Activated gamma-delta T cell (primary cell): ENCODE results near the gene TMEM240.
"Not testable (repeated sequence)": the region's sequence is repeated elsewhere in the genome, so short reads cannot be mapped to it uniquely, and the experiment has no call there.

Experiments
- DNase-seq: peaks from one replicate; lab custom pipeline; 2025; lab: John Stamatoyannopoulos, UW

TMEM240 gene

GRCh38 chr1:1524750-1525383 is 15.6 kb downstream of the TMEM240 start:
- not testable (repeated sequence) for DNase-seq

GRCh38 chr1:1523651-1524050 is 16.8 kb downstream of the TMEM240 start:
- not testable (repeated sequence) for DNase-seq

GRCh38 chr1:1523226-1523625 is 17.2 kb downstream of the TMEM240 start:
- DNase-seq, result not testable (repeated sequence)

GRCh38 chr1:1522536-1522935 is 17.9 kb downstream of the TMEM240 start:
- DNase-seq, result not testable (repeated sequence)

GRCh38 chr1:1521331-1521730 is 19.1 kb downstream of the TMEM240 start:
- no peak for DNase-seq

GRCh38 chr1:1519805-1520505 is 20.5 kb downstream of the TMEM240 start:
- not testable (repeated sequence) for DNase-seq

- not testable (repeated sequence) for DNase-seq
These were observed 21.8 kb downstream of the TMEM240 start for GRCh38 chr1:1518621-1519007.

- no peak for DNase-seq
These were observed 22.3 kb downstream of the TMEM240 start for GRCh38 chr1:1517973-1518620.

- DNase-seq, result not testable (repeated sequence)
These were observed 23.5 kb downstream of the TMEM240 start for GRCh38 chr1:1516923-1517322.

- DNase-seq, result not testable (repeated sequence)
These were observed 26.0 kb downstream of the TMEM240 start for GRCh38 chr1:1514376-1514775.

- not testable (repeated sequence) for DNase-seq
These were observed 26.7 kb downstream of the TMEM240 start for GRCh38 chr1:1513675-1514074.

- peak; percentile 30 for DNase-seq
These were observed 28.0 kb downstream of the TMEM240 start for GRCh38 chr1:1512425-1512824.

- DNase-seq, result peak; percentile 97
These were observed 28.7 kb downstream of the TMEM240 start, which contains the start of gene ATAD3A for GRCh38 chr1:1511533-1512285. Gene ATAD3A (plus strand): TSS chr1:1512162. CDS start chr1:1512269, 107 bp downstream.

GRCh38 chr1:1510912-1511532 is 29.4 kb downstream of the TMEM240 start:
- no peak for DNase-seq

- not testable (repeated sequence) for DNase-seq
These were observed 31.0 kb downstream of the TMEM240 start for GRCh38 chr1:1509465-1509850.

GRCh38 chr1:1508775-1509464 is 31.5 kb downstream of the TMEM240 start:
- not testable (repeated sequence) for DNase-seq

- no peak for DNase-seq
These were observed 33.1 kb downstream of the TMEM240 start for GRCh38 chr1:1507305-1507704.

- DNase-seq, result not testable (repeated sequence)
These were observed 34.6 kb downstream of the TMEM240 start for GRCh38 chr1:1505801-1506200.

- DNase-seq, result not testable (repeated sequence)
These were observed 35.0 kb downstream of the TMEM240 start for GRCh38 chr1:1505366-1505798.

GRCh38 chr1:1504777-1505365 is 35.6 kb downstream of the TMEM240 start:
- not testable (repeated sequence) for DNase-seq
